ENCODE results near the gene PIGU. TPM values are rescaled to one million over a fixed set of nuclear protein-coding genes. Genes with fewer than 3 reads are reported as not detected.

PIGU gene
- total RNA-seq, 4 donors from 2014 or later = 5.1 to 16.4 (median 8.5) TPM

DNA sequence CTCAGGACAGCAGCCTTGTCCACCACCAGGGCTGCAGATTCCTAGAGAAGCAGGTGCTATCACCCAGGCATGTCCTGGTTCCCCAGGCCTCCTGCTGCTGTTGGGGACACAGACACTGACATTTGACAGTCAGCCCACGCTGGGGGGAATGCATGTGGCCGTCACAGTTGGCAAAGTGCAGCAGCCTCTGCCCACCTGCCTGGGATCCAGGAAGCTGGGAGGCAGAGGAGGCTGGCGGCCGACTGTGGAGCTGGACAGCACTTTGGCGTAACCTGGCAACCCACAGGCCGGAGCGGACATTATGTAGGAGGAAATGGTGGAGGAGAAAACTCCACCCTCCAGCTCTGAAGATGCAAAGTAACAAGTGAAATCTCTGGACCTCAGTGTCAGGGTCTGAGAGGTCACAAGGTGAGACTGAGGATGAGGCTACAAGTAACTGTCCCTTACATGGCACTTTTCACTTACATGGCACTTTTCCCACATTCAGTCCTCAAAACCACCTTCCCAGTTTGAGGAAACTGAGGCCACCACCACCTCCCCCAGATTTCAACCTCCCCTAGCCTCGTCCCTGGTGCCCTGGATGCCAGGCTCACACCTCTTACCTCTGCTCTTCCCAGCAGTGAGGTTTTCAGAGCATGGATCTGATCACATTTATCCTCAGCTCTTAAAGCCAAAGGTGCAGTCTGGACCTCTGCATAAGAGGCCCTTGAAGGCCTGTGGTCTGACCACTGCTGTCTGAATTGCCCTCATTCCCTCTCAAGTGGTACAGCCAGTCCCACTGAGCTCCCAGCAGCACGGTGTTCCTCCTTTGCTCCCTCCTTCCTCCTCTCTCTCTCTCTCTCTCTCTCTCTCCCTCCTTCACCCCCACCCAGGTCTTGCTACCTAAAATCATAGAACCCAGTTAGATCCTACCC lies 109.7 kb downstream of the PIGU start:
- TF ChIP-seq POLR2A (IDR thresholded peaks at IDR 0.05) = no peak
- TF ChIP-seq, protein P1, sequence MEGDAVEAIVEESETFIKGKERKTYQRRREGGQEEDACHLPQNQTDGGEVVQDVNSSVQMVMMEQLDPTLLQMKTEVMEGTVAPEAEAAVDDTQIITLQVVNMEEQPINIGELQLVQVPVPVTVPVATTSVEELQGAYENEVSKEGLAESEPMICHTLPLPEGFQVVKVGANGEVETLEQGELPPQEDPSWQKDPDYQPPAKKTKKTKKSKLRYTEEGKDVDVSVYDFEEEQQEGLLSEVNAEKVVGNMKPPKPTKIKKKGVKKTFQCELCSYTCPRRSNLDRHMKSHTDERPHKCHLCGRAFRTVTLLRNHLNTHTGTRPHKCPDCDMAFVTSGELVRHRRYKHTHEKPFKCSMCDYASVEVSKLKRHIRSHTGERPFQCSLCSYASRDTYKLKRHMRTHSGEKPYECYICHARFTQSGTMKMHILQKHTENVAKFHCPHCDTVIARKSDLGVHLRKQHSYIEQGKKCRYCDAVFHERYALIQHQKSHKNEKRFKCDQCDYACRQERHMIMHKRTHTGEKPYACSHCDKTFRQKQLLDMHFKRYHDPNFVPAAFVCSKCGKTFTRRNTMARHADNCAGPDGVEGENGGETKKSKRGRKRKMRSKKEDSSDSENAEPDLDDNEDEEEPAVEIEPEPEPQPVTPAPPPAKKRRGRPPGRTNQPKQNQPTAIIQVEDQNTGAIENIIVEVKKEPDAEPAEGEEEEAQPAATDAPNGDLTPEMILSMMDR (IDR thresholded peaks at IDR 0.05) = no peak
- intact Hi-C loops (cut with DNase I; ENCODE audit: low total_unique reads) = no loop called here
- no peak for DNase-seq (ENCODE audit: low spot score in 2 of 2)
- WGBS, 2 donors = 91 to 94% methylated on average over 9 of the region's 9 CpGs
- H3K4me3 ChIP-seq (ENCODE audit: low read depth, poor library complexity, severe bottlenecking) = no peak overlapping the region

- 72 to 81% methylated on average over 5 to 7 of the region's 7 CpGs for WGBS, 2 donors
- intact Hi-C loops (cut with DNase I; ENCODE audit: low total_unique reads) = no loop called here
- DNase-seq (ENCODE audit: low spot score in 2 of 2) = no peak
- H3K4me3 ChIP-seq (ENCODE audit: low read depth, poor library complexity, severe bottlenecking) = no peak overlapping the region
- no peak for TF ChIP-seq POLR2A (IDR thresholded peaks at IDR 0.05)
- TF ChIP-seq, protein P1 (IDR thresholded peaks at IDR 0.05) = no peak
Observed at GRCh38 chr20:34564833-34565232, 112.1 kb downstream of the PIGU start.

- 63 to 74% methylated on average over 3 to 5 of the region's 5 CpGs for WGBS, 2 donors
- TF ChIP-seq, protein P1 (IDR thresholded peaks at IDR 0.05) = no peak
- no peak for TF ChIP-seq POLR2A (IDR thresholded peaks at IDR 0.05)
- intact Hi-C loops (cut with DNase I; ENCODE audit: low total_unique reads) = no loop called here
- DNase-seq (ENCODE audit: low spot score in 2 of 2) = no peak
- H3K4me3 ChIP-seq (ENCODE audit: low read depth, poor library complexity, severe bottlenecking) = no peak overlapping the region
Observed at GRCh38 chr20:34562641-34563040, 114.3 kb downstream of the PIGU start.

- TF ChIP-seq, protein P1 (IDR thresholded peaks at IDR 0.05) = no peak
- no peak for TF ChIP-seq POLR2A (IDR thresholded peaks at IDR 0.05)
- WGBS, 2 donors = 64 to 67% methylated on average over 10 of the region's 10 CpGs
- intact Hi-C loops (cut with DNase I; ENCODE audit: low total_unique reads) = no loop called here
- no peak for DNase-seq (ENCODE audit: low spot score in 2 of 2)
- H3K4me3 ChIP-seq (ENCODE audit: low read depth, poor library complexity, severe bottlenecking) = no peak overlapping the region
Observed at GRCh38 chr20:34561661-34562060, 115.2 kb downstream of the PIGU start.

GRCh38 chr20:34560614-34561013 lies 116.3 kb downstream of the PIGU start:
- TF ChIP-seq POLR2A (IDR thresholded peaks at IDR 0.05) = no peak
- TF ChIP-seq, protein P1 (IDR thresholded peaks at IDR 0.05) = no peak
- DNase-seq (ENCODE audit: low spot score in 2 of 2) = no peak
- WGBS, 2 donors = 82 to 87% methylated on average over 7 of the region's 7 CpGs
- intact Hi-C loops (cut with DNase I; ENCODE audit: low total_unique reads) = no loop called here
- no peak overlapping the region for H3K4me3 ChIP-seq (ENCODE audit: low read depth, poor library complexity, severe bottlenecking)

All from lower leg skin (tissue), 4 donors.